Measurements from ENCODE around the gene SPATA45. TPM values are rescaled to one million over a fixed set of nuclear protein-coding genes. Genes with fewer than 3 reads are reported as not detected.

SPATA45 gene
- total RNA-seq, 4 donors from 2014 or later, result not detected

DNA sequence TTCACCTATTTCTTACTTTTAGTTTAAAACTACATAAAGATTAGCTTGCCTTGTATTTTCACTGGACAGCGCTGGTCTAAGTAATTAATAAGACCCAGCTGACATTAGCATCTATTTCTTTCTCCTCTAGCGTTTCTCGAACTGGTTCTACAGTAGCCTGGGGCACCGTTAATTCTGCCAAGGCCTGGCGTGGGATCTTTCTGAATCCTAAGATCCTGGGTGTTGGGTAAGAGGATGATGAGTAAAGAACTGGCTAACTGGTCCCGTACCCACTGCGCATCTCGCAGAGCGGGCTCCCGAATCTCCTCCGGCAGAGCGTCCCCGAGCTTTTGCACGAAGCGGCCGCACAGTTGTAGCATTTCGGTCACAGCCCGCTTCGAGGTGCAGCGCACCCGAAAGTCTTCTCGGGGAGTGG, 56.2 kb downstream of the SPATA45 start:
- Histone ChIP-seq H3K27me3 (no peaks in the 10 kb centered on the region), H3K36me3 (peaks cover 0 to 24% (median 0%) of the 10 kb centered on the region in 3 donors), H3K9me3 (no peaks in the 10 kb centered on the region), H3K27ac (peak overlapping the region; percentile 87 to 97 (median 95)), H3K4me3 (peak overlapping the region; percentile 88 to 94 (median 91)), H3K4me1 (peaks cover 0 to 36% (median 13%) of the 10 kb centered on the region in 3 donors)
- WGBS, 2 donors, result 1 to 6% methylated on average over 5 of the region's 22 CpGs
- DNase-seq, result no peak
- intact Hi-C loops (cut with DNase I), result no loop called here
- TF ChIP-seq, protein P1, sequence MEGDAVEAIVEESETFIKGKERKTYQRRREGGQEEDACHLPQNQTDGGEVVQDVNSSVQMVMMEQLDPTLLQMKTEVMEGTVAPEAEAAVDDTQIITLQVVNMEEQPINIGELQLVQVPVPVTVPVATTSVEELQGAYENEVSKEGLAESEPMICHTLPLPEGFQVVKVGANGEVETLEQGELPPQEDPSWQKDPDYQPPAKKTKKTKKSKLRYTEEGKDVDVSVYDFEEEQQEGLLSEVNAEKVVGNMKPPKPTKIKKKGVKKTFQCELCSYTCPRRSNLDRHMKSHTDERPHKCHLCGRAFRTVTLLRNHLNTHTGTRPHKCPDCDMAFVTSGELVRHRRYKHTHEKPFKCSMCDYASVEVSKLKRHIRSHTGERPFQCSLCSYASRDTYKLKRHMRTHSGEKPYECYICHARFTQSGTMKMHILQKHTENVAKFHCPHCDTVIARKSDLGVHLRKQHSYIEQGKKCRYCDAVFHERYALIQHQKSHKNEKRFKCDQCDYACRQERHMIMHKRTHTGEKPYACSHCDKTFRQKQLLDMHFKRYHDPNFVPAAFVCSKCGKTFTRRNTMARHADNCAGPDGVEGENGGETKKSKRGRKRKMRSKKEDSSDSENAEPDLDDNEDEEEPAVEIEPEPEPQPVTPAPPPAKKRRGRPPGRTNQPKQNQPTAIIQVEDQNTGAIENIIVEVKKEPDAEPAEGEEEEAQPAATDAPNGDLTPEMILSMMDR (IDR thresholded peaks at IDR 0.05), result no peak
- no peak for TF ChIP-seq POLR2A (IDR thresholded peaks at IDR 0.05)

GRCh38 chr1:212785871-212786270, 61.6 kb downstream of the SPATA45 start:
- no peak for DNase-seq
- Histone ChIP-seq H3K4me1 (peaks cover 0 to 20% (median 9%) of the 10 kb centered on the region in 3 donors), H3K4me3 (no peak overlapping the region), H3K36me3 (peaks cover 0 to 62% (median 0%) of the 10 kb centered on the region in 3 donors), H3K9me3 (no peaks in the 10 kb centered on the region), H3K27ac (no peak overlapping the region), H3K27me3 (no peaks in the 10 kb centered on the region)
- TF ChIP-seq POLR2A (IDR thresholded peaks at IDR 0.05), result no peak
- TF ChIP-seq, protein P1 (IDR thresholded peaks at IDR 0.05), result no peak
- intact Hi-C loops (cut with DNase I), result loop anchor here (10.0 kb wide), 1 partner anchor 301 kb away; no protein-coding TSS in a partner anchor
- 93 to 96% methylated on average over 1 of the region's 1 CpG for WGBS, 2 donors

DNA sequence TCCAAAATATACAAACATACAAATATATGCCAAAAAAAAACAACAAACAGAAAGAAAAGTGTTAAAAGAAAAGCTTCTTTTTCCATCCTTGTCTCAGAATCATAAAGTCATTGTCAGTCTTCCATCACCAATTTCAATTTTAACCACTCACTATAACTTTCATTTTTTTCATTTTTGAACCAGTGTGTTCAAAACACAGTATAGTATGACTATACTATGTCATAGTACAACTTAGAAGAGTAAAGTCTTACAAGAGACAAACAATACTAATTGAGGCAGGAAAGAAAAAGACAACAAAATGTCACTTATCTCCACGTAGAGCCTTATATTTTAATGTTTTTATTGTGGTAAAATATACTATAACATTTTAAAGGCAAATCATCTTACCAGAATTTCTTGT, 63.5 kb downstream of the SPATA45 start:
- DNase-seq, result no peak
- H3K4me1 ChIP-seq, result peaks cover 0 to 1% (median 0%) of the 10 kb centered on the region in 3 donors
- intact Hi-C loops (cut with DNase I), result loop anchor here (10.0 kb wide), 1 partner anchor 299 kb away; no protein-coding TSS in a partner anchor
- H3K27me3 ChIP-seq, result no peaks in the 10 kb centered on the region
- peaks cover 0 to 73% (median 0%) of the 10 kb centered on the region in 3 donors for H3K36me3 ChIP-seq
- 61 to 69% methylated on average over 1 of the region's 1 CpG for WGBS, 2 donors
- H3K27ac ChIP-seq, result no peak overlapping the region
- TF ChIP-seq, protein P1 (IDR thresholded peaks at IDR 0.05), result no peak
- TF ChIP-seq POLR2A (IDR thresholded peaks at IDR 0.05), result no peak
- no peak overlapping the region for H3K4me3 ChIP-seq
- H3K9me3 ChIP-seq, result no peaks in the 10 kb centered on the region

DNA sequence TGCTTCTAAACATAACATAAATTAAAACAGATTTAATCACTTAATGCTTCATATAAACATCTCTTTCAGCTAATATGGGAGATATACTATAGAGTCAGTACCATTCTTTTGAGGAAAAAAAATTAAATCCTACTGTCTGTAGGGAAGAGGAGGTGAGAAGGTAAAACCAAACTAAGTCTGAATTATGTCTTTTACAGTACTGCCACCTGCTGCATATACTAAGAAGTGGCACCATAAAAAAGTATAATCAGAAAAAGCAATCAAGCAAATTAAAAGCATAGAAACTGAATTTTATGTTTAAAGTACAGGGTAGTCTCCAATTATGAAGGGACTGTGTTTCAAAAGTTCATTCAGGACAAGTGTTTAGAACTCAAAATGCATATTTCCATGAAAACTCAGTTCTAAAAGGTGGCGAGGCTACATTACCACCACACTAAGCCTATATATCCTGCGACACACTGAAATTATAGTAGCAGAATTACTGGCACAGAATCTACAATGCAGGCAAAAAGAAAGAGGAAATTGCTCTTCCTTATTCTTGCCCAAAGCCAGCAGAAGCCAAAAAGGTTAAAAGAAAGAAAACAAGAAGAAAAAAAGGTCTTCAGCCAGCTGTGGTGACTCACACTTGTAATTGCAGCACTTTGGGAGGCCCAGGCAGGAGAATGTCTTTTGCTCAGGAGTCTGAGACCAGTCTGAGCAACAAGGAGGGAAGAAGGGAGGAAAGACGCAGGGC, 64.9 kb downstream of the SPATA45 start:
- whole genome bisulfite sequencing, 2 donors, result 77 to 81% methylated on average over 3 of the region's 3 CpGs
- no peak overlapping the region for H3K4me3 ChIP-seq
- DNase-seq, result no peak
- no peaks in the 10 kb centered on the region for H3K4me1 ChIP-seq
- intact Hi-C loops (cut with DNase I), result loop anchor here (10.0 kb wide), 1 partner anchor 298 kb away; no protein-coding TSS in a partner anchor
- H3K9me3 ChIP-seq, result no peaks in the 10 kb centered on the region
- H3K27me3 ChIP-seq, result no peaks in the 10 kb centered on the region
- peaks cover 0 to 74% (median 0%) of the 10 kb centered on the region in 3 donors for H3K36me3 ChIP-seq
- no peak overlapping the region for H3K27ac ChIP-seq
- TF ChIP-seq, protein P1 (IDR thresholded peaks at IDR 0.05), result peak; percentile 46 to 76 (median 52)
- no peak for TF ChIP-seq POLR2A (IDR thresholded peaks at IDR 0.05)

DNA sequence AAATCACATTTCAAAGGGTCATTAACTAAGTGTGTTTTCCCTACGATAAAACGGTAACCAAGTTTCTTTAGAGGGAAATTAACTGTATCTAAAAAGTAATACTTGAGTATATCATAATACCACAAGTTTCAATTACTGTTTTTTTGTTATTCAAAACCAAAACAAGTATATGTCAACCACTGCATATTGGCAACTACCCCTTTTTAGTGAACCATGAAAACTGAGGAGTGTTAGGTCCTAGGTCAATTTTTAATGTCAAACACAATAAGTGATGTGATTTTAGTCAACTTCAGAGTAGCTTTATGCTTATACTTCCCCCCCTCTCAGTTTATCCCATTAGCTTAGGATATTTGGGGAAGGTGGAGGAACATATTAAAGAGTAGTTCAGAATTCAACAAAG, 66.2 kb downstream of the SPATA45 start:
- DNase-seq, result no peak
- Histone ChIP-seq H3K27ac (no peak overlapping the region), H3K4me3 (no peak overlapping the region), H3K9me3 (no peaks in the 10 kb centered on the region), H3K27me3 (no peaks in the 10 kb centered on the region), H3K4me1 (no peaks in the 10 kb centered on the region), H3K36me3 (peaks cover 0 to 66% (median 0%) of the 10 kb centered on the region in 3 donors)
- intact Hi-C loops (cut with DNase I), result loop anchor here (10.0 kb wide), 1 partner anchor 296 kb away; no protein-coding TSS in a partner anchor
- TF ChIP-seq, protein P1 (IDR thresholded peaks at IDR 0.05), result no peak
- no peak for TF ChIP-seq POLR2A (IDR thresholded peaks at IDR 0.05)
- WGBS, 2 donors, result 83 to 94% methylated on average over 2 of the region's 2 CpGs

Measured in esophagus squamous epithelium (tissue), 5 donors.